Progenitor cell of endocrine pancreas (in vitro differentiated cells): ENCODE data around the gene EDIL3. TPM values are rescaled to one million over a fixed set of nuclear protein-coding genes. Genes with fewer than 3 reads are reported as not detected.

Experiments used
- DNase-seq: peaks from one replicate; pipeline ENCODE4 v3.0.0; 2021; ENCODE audit warnings: low spot score; ENCODE audit not compliant: unreplicated experiment
- H3K27ac Mint-ChIP-seq: 2 replicates; pipeline ENCODE4 v1.8.0; 2021; ENCODE audit warnings: mild to moderate bottlenecking, moderate library complexity, mixed read lengths
- H3K27me3 Mint-ChIP-seq: 2 replicates; pipeline ENCODE4 v1.8.0; 2021; ENCODE audit warnings: mixed read lengths
- H3K36me3 Mint-ChIP-seq: 2 replicates; pipeline ENCODE4 v1.8.0; 2022; ENCODE audit warnings: mixed read lengths; ENCODE audit not compliant: insufficient read depth
- H3K4me1 Mint-ChIP-seq: 2 replicates; pipeline ENCODE4 v1.8.0; 2021; ENCODE audit warnings: low read depth, mixed read lengths
- H3K4me3 Mint-ChIP-seq: 2 replicates; pipeline ENCODE4 v1.8.0; 2021; ENCODE audit warnings: low read depth, mild to moderate bottlenecking, moderate library complexity, mixed read lengths
- H3K9me3 Mint-ChIP-seq: 2 replicates; pipeline ENCODE4 v1.8.0; 2021; ENCODE audit warnings: low read depth, mixed read lengths
- total RNA-seq: library from RNA; stranded (reverse); gene quantifications from 2 replicates; pipeline ENCODE4 v1.2.1, GENCODE V29; 2021
- TF ChIP-seq, protein P1 (sequence below): fragments of 200-600 bp; sonication (generic); IDR thresholded peaks from one replicate; pipeline ENCODE4 v1.5.0; 2021; ENCODE audit warnings: antibody characterized with exemption, mild to moderate bottlenecking; ENCODE audit not compliant: unreplicated experiment

EDIL3 gene
- total RNA-seq, 1 donor from 2014 or later, result 4.8 TPM

DNA sequence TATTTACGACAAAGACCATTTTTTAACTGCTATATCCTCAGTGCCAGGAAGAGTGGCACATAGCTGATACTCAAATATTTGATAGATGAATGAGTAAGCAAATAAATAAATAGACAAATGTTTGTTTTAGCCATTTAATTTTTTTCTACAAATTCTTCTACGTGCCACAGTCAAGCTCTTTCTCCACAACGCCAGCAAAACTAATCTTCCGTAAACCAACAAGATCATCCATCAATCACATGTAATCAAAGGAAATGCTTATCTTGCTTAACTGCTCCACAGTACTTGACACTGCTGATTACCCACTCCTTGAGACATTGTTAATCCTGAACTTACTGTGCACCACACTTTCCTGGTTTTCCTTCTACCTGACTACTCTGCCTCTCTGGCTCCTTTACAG, 136.7 kb downstream of the EDIL3 start:
- TF ChIP-seq, protein P1, sequence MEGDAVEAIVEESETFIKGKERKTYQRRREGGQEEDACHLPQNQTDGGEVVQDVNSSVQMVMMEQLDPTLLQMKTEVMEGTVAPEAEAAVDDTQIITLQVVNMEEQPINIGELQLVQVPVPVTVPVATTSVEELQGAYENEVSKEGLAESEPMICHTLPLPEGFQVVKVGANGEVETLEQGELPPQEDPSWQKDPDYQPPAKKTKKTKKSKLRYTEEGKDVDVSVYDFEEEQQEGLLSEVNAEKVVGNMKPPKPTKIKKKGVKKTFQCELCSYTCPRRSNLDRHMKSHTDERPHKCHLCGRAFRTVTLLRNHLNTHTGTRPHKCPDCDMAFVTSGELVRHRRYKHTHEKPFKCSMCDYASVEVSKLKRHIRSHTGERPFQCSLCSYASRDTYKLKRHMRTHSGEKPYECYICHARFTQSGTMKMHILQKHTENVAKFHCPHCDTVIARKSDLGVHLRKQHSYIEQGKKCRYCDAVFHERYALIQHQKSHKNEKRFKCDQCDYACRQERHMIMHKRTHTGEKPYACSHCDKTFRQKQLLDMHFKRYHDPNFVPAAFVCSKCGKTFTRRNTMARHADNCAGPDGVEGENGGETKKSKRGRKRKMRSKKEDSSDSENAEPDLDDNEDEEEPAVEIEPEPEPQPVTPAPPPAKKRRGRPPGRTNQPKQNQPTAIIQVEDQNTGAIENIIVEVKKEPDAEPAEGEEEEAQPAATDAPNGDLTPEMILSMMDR, result no peak
- no peak overlapping the region for H3K27ac Mint-ChIP-seq
- peaks cover 9% of the 10 kb centered on the region for H3K27me3 Mint-ChIP-seq
- no peak overlapping the region for H3K4me3 Mint-ChIP-seq
- H3K36me3 Mint-ChIP-seq, result no peaks in the 10 kb centered on the region
- peaks cover 21% of the 10 kb centered on the region for H3K4me1 Mint-ChIP-seq
- H3K9me3 Mint-ChIP-seq, result no peaks in the 10 kb centered on the region
- no peak for DNase-seq

DNA sequence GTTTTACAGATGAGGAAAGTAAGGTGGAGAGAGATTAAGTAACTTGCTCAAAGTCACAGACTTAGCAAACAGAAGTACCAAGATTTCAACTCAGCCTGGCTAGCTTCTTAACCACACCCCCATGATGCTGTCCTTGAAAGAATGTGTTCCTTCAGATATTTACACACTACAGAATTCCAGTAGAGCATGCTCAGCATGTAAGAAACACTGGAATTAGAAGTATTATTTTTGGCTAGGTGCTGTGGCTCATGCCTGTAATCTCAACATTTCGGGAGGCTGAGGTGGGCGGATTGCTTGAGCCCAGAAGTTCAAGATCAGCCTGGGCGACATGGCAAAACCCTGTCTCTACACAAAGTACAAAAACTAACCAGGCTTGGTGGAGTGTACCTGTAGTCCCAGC, 142.4 kb downstream of the EDIL3 start:
- TF ChIP-seq, protein P1, result no peak
- DNase-seq, result no peak
- H3K4me1 Mint-ChIP-seq, result peaks cover 15% of the 10 kb centered on the region
- no peaks in the 10 kb centered on the region for H3K36me3 Mint-ChIP-seq
- H3K27ac Mint-ChIP-seq, result no peak overlapping the region
- peaks cover 13% of the 10 kb centered on the region for H3K27me3 Mint-ChIP-seq
- no peaks in the 10 kb centered on the region for H3K9me3 Mint-ChIP-seq
- H3K4me3 Mint-ChIP-seq, result no peak overlapping the region

DNA sequence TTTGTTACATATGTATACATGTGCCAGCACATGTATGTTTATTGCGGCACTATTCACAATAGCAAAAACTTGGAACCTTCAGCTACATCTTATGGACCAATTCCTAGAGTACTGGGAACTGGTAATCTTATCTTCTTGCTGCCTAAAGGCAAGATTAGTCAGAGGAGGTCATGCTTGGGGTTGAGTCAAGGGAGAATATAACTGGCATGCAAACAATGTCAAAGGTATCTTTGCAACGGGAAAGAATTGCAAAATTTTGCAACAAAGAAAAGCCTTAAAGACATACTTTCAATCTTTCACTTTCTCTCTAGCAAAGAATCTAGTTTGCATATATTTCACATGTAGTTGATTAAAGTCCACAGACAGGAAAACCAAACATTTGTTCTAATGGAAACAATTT, 145.2 kb downstream of the EDIL3 start:
- Mint-ChIP-seq H3K9me3 (no peaks in the 10 kb centered on the region), H3K27me3 (peaks cover 4% of the 10 kb centered on the region), H3K4me3 (no peak overlapping the region), H3K36me3 (no peaks in the 10 kb centered on the region), H3K4me1 (peaks cover 14% of the 10 kb centered on the region), H3K27ac (no peak overlapping the region)
- DNase-seq, result no peak
- TF ChIP-seq, protein P1, result no peak

DNA sequence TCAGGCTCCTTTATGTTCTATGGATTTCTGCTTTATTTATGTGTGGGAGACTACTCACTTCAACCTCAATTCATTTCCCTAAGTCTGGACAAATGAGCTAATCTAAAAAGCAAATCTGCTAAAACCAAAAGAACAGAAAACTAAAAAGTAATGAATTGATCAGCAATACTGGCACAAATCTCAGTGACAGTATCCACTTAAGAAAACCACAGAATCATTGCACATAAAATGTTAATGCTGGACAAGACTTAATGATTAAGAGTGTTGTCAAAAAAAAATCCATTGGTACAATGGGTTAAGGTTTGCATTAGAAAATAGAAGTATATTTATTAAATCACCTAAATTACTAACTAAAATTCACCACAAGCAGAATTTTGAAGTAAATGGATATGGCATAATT, 147.6 kb downstream of the EDIL3 start:
- peaks cover 7% of the 10 kb centered on the region for H3K4me1 Mint-ChIP-seq
- H3K27ac Mint-ChIP-seq, result no peak overlapping the region
- no peak overlapping the region for H3K4me3 Mint-ChIP-seq
- H3K27me3 Mint-ChIP-seq, result peaks cover 3% of the 10 kb centered on the region
- H3K9me3 Mint-ChIP-seq, result no peaks in the 10 kb centered on the region
- H3K36me3 Mint-ChIP-seq, result no peaks in the 10 kb centered on the region
- TF ChIP-seq, protein P1, result no peak
- no peak for DNase-seq

DNA sequence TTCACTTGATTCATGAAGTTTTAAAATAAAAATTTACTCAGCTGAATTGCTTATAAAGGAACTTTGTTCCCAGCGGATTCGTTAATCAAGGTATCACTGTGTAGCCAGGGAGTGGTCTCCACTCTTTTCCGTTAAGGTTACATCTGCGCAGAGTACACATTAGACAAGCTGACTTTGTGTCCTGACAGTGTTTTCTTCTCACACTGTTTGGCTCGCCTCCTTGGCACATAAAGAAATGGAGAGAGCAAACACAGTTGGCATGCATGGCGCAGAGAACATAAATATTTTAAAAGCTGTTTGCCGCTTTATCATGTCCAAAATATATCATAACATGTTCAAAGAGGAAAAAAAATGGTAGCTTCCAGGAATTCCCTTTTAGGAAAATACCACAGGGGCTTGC, 153.2 kb downstream of the EDIL3 start:
- H3K9me3 Mint-ChIP-seq, result no peaks in the 10 kb centered on the region
- peaks cover 3% of the 10 kb centered on the region for H3K4me1 Mint-ChIP-seq
- TF ChIP-seq, protein P1, result no peak
- no peak overlapping the region for H3K4me3 Mint-ChIP-seq
- no peak overlapping the region for H3K27ac Mint-ChIP-seq
- no peak for DNase-seq
- H3K27me3 Mint-ChIP-seq, result no peaks in the 10 kb centered on the region
- no peaks in the 10 kb centered on the region for H3K36me3 Mint-ChIP-seq
